Measurements from ENCODE around the gene ADAMTS3.

ADAMTS3 gene

DNA sequence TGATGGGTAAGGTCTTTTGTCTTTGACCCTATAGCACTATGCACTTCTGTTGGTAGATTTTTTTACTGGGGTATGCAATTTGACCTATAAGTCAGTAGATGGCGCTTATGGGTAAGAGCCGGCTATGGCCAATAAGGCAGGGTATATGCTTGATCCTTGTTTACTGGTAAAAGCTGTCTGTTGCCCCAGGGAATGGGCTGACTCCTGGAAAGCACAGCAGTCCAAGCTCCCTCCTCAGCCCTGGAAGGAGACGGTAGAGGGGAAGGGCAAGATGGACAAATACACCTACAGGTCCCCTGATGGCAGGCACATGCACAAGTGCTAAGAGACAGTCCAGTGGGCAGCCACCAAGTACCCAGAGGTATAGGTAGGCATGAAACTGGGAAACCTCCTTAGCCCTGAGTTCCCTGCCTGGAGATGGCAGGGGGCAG, 63.7 kb downstream of the ADAMTS3 start:
- no peak overlapping the region for H3K4me3 ChIP-seq (ENCODE audit: insufficient read length, low read depth)
- H3K9ac ChIP-seq (ENCODE audit: insufficient read length, low read depth), result no peak overlapping the region
- H3K36me3 ChIP-seq (ENCODE audit: insufficient read depth, insufficient read length, low read length), result no peaks in the 10 kb centered on the region
- DNase-seq (ENCODE audit: low read depth, low spot score), result peak; percentile 28
- H3K4me1 ChIP-seq (ENCODE audit: insufficient read depth, insufficient read length), result no peaks in the 10 kb centered on the region
- no peaks in the 10 kb centered on the region for H3K9me3 ChIP-seq (ENCODE audit: insufficient read depth, low read length)
- TF ChIP-seq YY1 (IDR thresholded peaks at IDR 0.05; ENCODE audit: insufficient read depth, insufficient read length), result no peak
- TF ChIP-seq SUZ12 (IDR thresholded peaks at IDR 0.05; ENCODE audit: extremely low read depth, insufficient read depth, insufficient read length), result no peak
- TF ChIP-seq ZNF274 (IDR thresholded peaks at IDR 0.05; ENCODE audit: low read depth, low read length), result no peak
- H3K27me3 ChIP-seq (ENCODE audit: insufficient read depth, insufficient read length), result no peaks in the 10 kb centered on the region

DNA sequence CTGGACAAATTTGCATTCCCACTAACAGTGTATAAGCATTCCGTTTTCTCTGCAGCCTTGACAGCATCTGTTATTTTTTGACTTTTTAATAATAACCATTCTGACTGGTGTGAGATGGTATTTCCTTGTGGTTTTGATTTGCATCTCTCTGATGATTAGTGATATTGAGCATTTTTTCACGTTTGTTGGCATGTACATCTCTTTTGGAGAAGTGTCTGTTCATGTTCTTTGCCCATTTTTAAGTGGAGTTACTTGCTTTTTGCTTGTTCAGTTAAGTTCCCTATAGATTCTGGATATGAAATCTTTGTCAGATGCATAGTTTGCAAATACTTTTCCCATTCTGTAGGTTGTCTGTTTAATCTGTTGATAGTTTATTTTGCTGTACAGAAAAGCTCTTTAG, 68.8 kb downstream of the ADAMTS3 start:
- Histone ChIP-seq H3K4me1 (ENCODE audit: insufficient read depth, insufficient read length) (no peaks in the 10 kb centered on the region), H3K27me3 (ENCODE audit: insufficient read depth, insufficient read length) (no peaks in the 10 kb centered on the region), H3K36me3 (ENCODE audit: insufficient read depth, insufficient read length, low read length) (no peaks in the 10 kb centered on the region), H3K9me3 (ENCODE audit: insufficient read depth, low read length) (no peaks in the 10 kb centered on the region), H3K4me3 (ENCODE audit: insufficient read length, low read depth) (no peak overlapping the region), H3K9ac (ENCODE audit: insufficient read length, low read depth) (no peak overlapping the region)
- TF ChIP-seq YY1 (IDR thresholded peaks at IDR 0.05; ENCODE audit: insufficient read depth, insufficient read length) (no peak), ZNF274 (IDR thresholded peaks at IDR 0.05; ENCODE audit: low read depth, low read length) (no peak), SUZ12 (IDR thresholded peaks at IDR 0.05; ENCODE audit: extremely low read depth, insufficient read depth, insufficient read length) (no peak)
- no peak for DNase-seq (ENCODE audit: low read depth, low spot score)

DNA sequence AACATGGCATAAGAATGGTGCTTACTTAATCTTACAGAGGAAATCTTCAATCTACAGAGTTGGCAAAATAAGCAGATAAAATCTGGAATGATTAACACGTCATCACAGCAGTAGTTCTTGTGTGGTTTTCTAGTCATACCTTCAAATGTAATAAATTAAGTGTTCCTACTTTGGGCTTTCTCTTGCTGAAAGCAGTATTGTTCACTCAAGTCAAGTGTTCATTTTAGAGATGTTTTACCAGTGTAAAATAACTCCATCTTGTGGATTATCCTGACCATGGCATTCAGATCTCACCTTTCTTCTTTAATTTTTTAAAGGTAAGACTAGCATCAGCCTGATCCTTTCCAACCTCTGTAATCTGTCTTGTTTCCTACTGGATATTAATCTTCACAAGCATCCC, 72.9 kb downstream of the ADAMTS3 start:
- no peak for DNase-seq (ENCODE audit: low read depth, low spot score)
- TF ChIP-seq ZNF274 (IDR thresholded peaks at IDR 0.05; ENCODE audit: low read depth, low read length) (no peak), YY1 (IDR thresholded peaks at IDR 0.05; ENCODE audit: insufficient read depth, insufficient read length) (no peak), SUZ12 (IDR thresholded peaks at IDR 0.05; ENCODE audit: extremely low read depth, insufficient read depth, insufficient read length) (no peak)
- no peaks in the 10 kb centered on the region for H3K36me3 ChIP-seq (ENCODE audit: insufficient read depth, insufficient read length, low read length)

DNA sequence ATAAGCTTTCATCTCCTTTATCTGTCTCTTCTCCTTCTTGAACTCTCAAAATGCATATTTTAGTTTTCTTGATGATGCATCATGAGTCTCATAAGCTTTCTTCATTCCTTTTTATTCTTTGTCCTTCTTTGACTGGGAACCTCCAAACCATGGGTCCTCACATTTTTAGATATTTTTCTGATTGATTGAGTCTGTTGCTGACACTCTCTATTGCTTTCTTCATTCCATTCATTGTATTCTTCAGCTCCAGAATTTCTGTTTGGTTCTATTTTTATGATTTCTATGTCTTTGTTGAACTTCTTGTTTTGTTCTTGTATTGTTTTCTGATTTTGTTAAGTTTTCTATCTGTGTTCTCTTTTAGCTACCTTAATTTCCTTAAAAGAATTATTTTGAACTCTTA, 74.9 kb downstream of the ADAMTS3 start:
- no peaks in the 10 kb centered on the region for H3K36me3 ChIP-seq (ENCODE audit: insufficient read depth, insufficient read length, low read length)
- no peaks in the 10 kb centered on the region for H3K4me1 ChIP-seq (ENCODE audit: insufficient read depth, insufficient read length)
- H3K9me3 ChIP-seq (ENCODE audit: insufficient read depth, low read length), result no peaks in the 10 kb centered on the region
- H3K27me3 ChIP-seq (ENCODE audit: insufficient read depth, insufficient read length), result no peaks in the 10 kb centered on the region
- H3K4me3 ChIP-seq (ENCODE audit: insufficient read length, low read depth), result no peak overlapping the region
- no peak for TF ChIP-seq YY1 (IDR thresholded peaks at IDR 0.05; ENCODE audit: insufficient read depth, insufficient read length)
- TF ChIP-seq ZNF274 (IDR thresholded peaks at IDR 0.05; ENCODE audit: low read depth, low read length), result no peak
- no peak for DNase-seq (ENCODE audit: low read depth, low spot score)
- no peak overlapping the region for H3K9ac ChIP-seq (ENCODE audit: insufficient read length, low read depth)

More for the DNA sequence above, 72.9 kb downstream of the ADAMTS3 start:
- no peaks in the 10 kb centered on the region for H3K4me1 ChIP-seq (ENCODE audit: insufficient read depth, insufficient read length)
- H3K27me3 ChIP-seq (ENCODE audit: insufficient read depth, insufficient read length), result no peaks in the 10 kb centered on the region
- H3K9me3 ChIP-seq (ENCODE audit: insufficient read depth, low read length), result no peaks in the 10 kb centered on the region
- H3K4me3 ChIP-seq (ENCODE audit: insufficient read length, low read depth), result no peak overlapping the region
- no peak overlapping the region for H3K9ac ChIP-seq (ENCODE audit: insufficient read length, low read depth)

DNA sequence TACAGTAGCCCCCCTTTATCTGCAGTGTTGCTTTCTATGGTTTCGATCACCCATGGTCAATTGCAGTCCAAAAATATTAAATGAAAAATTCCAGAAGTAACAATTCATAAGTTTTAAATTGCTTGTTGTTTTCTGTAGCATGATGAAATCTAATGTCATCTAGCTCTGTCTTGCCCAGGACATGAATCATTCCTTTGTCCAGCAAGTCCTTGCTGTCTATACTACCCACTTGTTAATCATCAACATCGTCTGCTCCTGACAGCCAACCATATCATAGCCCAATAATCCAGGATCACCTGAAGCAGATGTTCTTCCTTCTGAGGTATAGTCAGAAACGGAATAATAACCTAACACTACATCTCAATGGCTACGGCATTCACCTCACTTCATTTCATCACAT, 79.8 kb downstream of the ADAMTS3 start:
- no peaks in the 10 kb centered on the region for H3K36me3 ChIP-seq (ENCODE audit: insufficient read depth, insufficient read length, low read length)
- no peak for DNase-seq (ENCODE audit: low read depth, low spot score)
- H3K9ac ChIP-seq (ENCODE audit: insufficient read length, low read depth), result no peak overlapping the region
- TF ChIP-seq ZNF274 (IDR thresholded peaks at IDR 0.05; ENCODE audit: low read depth, low read length), result no peak
- no peak for TF ChIP-seq SUZ12 (IDR thresholded peaks at IDR 0.05; ENCODE audit: extremely low read depth, insufficient read depth, insufficient read length)
- TF ChIP-seq YY1 (IDR thresholded peaks at IDR 0.05; ENCODE audit: insufficient read depth, insufficient read length), result no peak
- no peaks in the 10 kb centered on the region for H3K27me3 ChIP-seq (ENCODE audit: insufficient read depth, insufficient read length)
- H3K9me3 ChIP-seq (ENCODE audit: insufficient read depth, low read length), result no peaks in the 10 kb centered on the region
- no peak overlapping the region for H3K4me3 ChIP-seq (ENCODE audit: insufficient read length, low read depth)
- no peaks in the 10 kb centered on the region for H3K4me1 ChIP-seq (ENCODE audit: insufficient read depth, insufficient read length)

DNA sequence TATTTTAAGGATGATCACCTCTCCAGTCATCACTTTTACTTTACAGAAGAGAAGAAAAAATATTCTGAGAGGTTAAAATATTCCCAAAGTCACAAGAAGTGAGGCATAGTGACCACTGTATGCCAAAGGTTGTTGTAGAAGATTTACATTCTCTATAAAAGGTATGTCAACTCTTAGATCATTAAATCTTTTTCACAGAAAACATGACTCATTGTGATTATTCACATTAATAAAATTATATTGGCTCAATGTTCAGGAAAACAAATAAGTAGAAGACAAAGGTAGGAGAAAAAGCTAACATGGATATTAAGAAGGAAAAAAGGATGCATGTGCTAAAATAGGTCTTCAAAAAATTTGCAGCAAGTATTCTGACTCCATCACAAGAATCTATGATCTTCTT, 82.0 kb downstream of the ADAMTS3 start:
- TF ChIP-seq YY1 (IDR thresholded peaks at IDR 0.05; ENCODE audit: insufficient read depth, insufficient read length) (no peak), ZNF274 (IDR thresholded peaks at IDR 0.05; ENCODE audit: low read depth, low read length) (no peak), SUZ12 (IDR thresholded peaks at IDR 0.05; ENCODE audit: extremely low read depth, insufficient read depth, insufficient read length) (no peak)
- no peaks in the 10 kb centered on the region for H3K9me3 ChIP-seq (ENCODE audit: insufficient read depth, low read length)
- H3K4me1 ChIP-seq (ENCODE audit: insufficient read depth, insufficient read length), result no peaks in the 10 kb centered on the region
- H3K9ac ChIP-seq (ENCODE audit: insufficient read length, low read depth), result no peak overlapping the region
- DNase-seq (ENCODE audit: low read depth, low spot score), result no peak
- no peaks in the 10 kb centered on the region for H3K36me3 ChIP-seq (ENCODE audit: insufficient read depth, insufficient read length, low read length)
- H3K4me3 ChIP-seq (ENCODE audit: insufficient read length, low read depth), result no peak overlapping the region
- no peaks in the 10 kb centered on the region for H3K27me3 ChIP-seq (ENCODE audit: insufficient read depth, insufficient read length)

DNA sequence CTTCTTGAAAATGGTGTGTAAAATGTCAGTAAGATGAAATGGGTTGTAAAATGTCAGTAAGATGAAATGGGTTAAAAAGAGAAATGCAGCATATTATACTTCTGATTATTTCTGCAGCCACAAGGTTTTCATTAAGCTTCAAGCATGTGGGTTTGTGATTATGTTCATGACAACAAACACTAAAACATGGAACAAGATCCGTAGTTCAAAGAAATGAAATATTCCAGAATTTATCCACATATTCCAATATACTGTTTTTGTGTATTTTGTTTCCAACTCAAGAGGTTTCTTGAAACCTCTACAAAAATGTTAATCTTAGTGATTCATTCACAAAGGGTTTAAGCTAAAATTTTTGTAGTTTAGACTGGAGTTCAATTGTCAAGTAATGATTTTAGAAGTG, 84.0 kb downstream of the ADAMTS3 start:
- Histone ChIP-seq H3K4me3 (ENCODE audit: insufficient read length, low read depth) (no peak overlapping the region), H3K9ac (ENCODE audit: insufficient read length, low read depth) (no peak overlapping the region), H3K27me3 (ENCODE audit: insufficient read depth, insufficient read length) (no peaks in the 10 kb centered on the region), H3K36me3 (ENCODE audit: insufficient read depth, insufficient read length, low read length) (no peaks in the 10 kb centered on the region), H3K9me3 (ENCODE audit: insufficient read depth, low read length) (no peaks in the 10 kb centered on the region), H3K4me1 (ENCODE audit: insufficient read depth, insufficient read length) (no peaks in the 10 kb centered on the region)
- no peak for DNase-seq (ENCODE audit: low read depth, low spot score)
- TF ChIP-seq YY1 (IDR thresholded peaks at IDR 0.05; ENCODE audit: insufficient read depth, insufficient read length), result no peak
- no peak for TF ChIP-seq SUZ12 (IDR thresholded peaks at IDR 0.05; ENCODE audit: extremely low read depth, insufficient read depth, insufficient read length)
- TF ChIP-seq ZNF274 (IDR thresholded peaks at IDR 0.05; ENCODE audit: low read depth, low read length), result no peak
